OCI-LY7 (cell line): ENCODE results near the gene BRI3. TPM values are rescaled to one million over a fixed set of nuclear protein-coding genes. Genes with fewer than 3 reads are reported as not detected.
A peak's percentile ranks its signal among the peaks of the same experiment; 100 is the strongest.

Experiments used
- BruUV-seq: library from RNA; stranded (reverse); fragments of 400-500 nt; replicated peaks from 2 replicates; lab custom pipeline; 2021; lab: Mats Ljungman, UMichigan
- CTCF ChIA-PET: fragments of 300-600 bp; sonication (Branson Sonifier 250); formaldehyde crosslinking; loops from one replicate; lab custom pipeline; 2022; ENCODE audit warnings: antibody characterized with exemption; ENCODE audit not compliant: unreplicated experiment; lab: Charles Lee
- POLR2A ChIA-PET: fragments of 300-600 bp; sonication (Branson Sonifier 250); formaldehyde crosslinking; loops from one replicate; lab custom pipeline; 2022; ENCODE audit warnings: antibody characterized with exemption; lab: Charles Lee
- DNase-seq: peaks from one replicate; pipeline ENCODE4 v3.0.0-alpha.2; 2015; ENCODE audit warnings: low spot score
- H2AFZ ChIP-seq: fragments of 200-600 bp; sonication (generic), shearing (Covaris generic); 2 replicates; pipeline ENCODE4 v1.6.1; 2014; ENCODE audit warnings: mild to moderate bottlenecking, antibody characterized with exemption, low read length, moderate library complexity
- H3K27ac ChIP-seq: fragments of 200-600 bp; sonication (generic); 2 replicates; pipeline ENCODE4 v1.5.1; 2014; ENCODE audit warnings: mixed run types, low read depth, mild to moderate bottlenecking, moderate library complexity, low read length, inconsistent platforms; ENCODE audit not compliant: poor library complexity, severe bottlenecking
- H3K36me3 ChIP-seq: fragments of 200-600 bp; sonication (generic); 2 replicates; pipeline ENCODE4 v1.6.1; 2014; ENCODE audit warnings: mild to moderate bottlenecking, antibody characterized with exemption, low read length, moderate library complexity, mixed read lengths; ENCODE audit not compliant: insufficient read depth
- H3K4me1 ChIP-seq: fragments of 200-600 bp; sonication (generic); 2 replicates; pipeline ENCODE4 v1.5.1; 2014; ENCODE audit warnings: mild to moderate bottlenecking, low read length; ENCODE audit not compliant: insufficient read depth, poor library complexity, severe bottlenecking
- H3K4me2 ChIP-seq: fragments of 200-600 bp; sonication (generic); 2 replicates; pipeline ENCODE4 v1.6.1; 2014; ENCODE audit warnings: mild to moderate bottlenecking, low read length
- H3K4me3 ChIP-seq: fragments of 200-600 bp; sonication (generic); 2 replicates; pipeline ENCODE4 v1.5.1; 2014; ENCODE audit warnings: mild to moderate bottlenecking, low read depth, low read length; ENCODE audit not compliant: poor library complexity, severe bottlenecking
- H3K79me2 ChIP-seq: fragments of 200-600 bp; sonication (generic); 2 replicates; pipeline ENCODE4 v1.6.1; 2016; ENCODE audit warnings: low read depth, mild to moderate bottlenecking, low read length, moderate library complexity, mixed read lengths; ENCODE audit not compliant: insufficient read depth
- H3K9me2 ChIP-seq: fragments of 200-600 bp; sonication (generic); 2 replicates; pipeline ENCODE4 v1.6.1; 2016; ENCODE audit warnings: mild to moderate bottlenecking, low read length, mixed read lengths; ENCODE audit not compliant: insufficient read depth
- H3K9me3 ChIP-seq: fragments of 200-600 bp; sonication (generic); 2 replicates; pipeline ENCODE4 v1.6.1; 2014; ENCODE audit warnings: mild to moderate bottlenecking, mixed run types, low read length, mixed read lengths
- H4K20me1 ChIP-seq: fragments of 200-600 bp; sonication (generic); 2 replicates; pipeline ENCODE4 v1.6.1; 2014; ENCODE audit warnings: mild to moderate bottlenecking, antibody characterized with exemption, low read length, moderate library complexity, mixed read lengths; ENCODE audit not compliant: insufficient read depth
- EZH2phosphoT487 ChIP-seq: fragments of 200-600 bp; sonication (generic); IDR thresholded peaks from 2 replicates; pipeline ENCODE4 v1.6.1; 2018; ENCODE audit warnings: low read depth, borderline replicate concordance, mild to moderate bottlenecking, mixed run types, antibody characterized with exemption, low read length, moderate library complexity, mixed read lengths
- intact Hi-C: fragments of 100-400 bp; cut with micrococcal nuclease; formaldehyde crosslinking; loops from one replicate; pipeline ENCODE4 v1.10.0; 2022; ENCODE audit not compliant: unreplicated experiment
- total RNA-seq, 2 experiments: library from RNA; depleted of rRNA in 1 of 2; stranded (reverse); fragments of >200 nt in 1 of 2; shearing (Covaris generic) in 1 of 2; gene quantifications; 2 replicates each; pipeline ENCODE4 v1.2.3, GENCODE V29; 2014 to 2022
- TF ChIP-seq, protein P1 (sequence below): fragments of 200-600 bp; sonication (generic); conservative IDR thresholded peaks from 2 replicates; pipeline ENCODE4 v1.5.1; 2014; ENCODE audit warnings: mild to moderate bottlenecking, antibody characterized with exemption, low read length, moderate library complexity, mixed read lengths

The BRI3 gene
- total RNA-seq, 2 experiments from 2014 or later = 18.0 to 49.8 TPM

DNA sequence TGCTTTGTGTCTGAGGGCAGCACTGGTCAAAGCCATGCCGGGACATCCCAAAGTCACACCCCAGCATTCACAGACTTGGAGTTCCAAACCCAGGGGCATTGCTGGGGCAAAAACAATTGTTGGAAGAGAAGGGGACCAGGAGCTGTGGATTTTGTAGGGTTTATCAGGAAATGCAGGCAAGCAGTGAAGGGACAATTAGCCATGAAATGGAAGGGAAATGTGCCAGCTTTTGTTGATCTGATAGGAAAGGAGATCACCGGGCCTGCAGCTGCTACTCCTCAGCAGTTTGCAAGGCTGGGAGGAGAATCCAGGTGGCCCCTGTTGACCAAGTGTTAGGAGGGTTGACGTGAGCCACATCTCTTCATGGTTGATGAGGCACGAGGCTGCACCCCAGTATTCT, 2.5 kb upstream of the BRI3 start:
- POLR2A ChIA-PET = interaction anchor here (0.6 kb wide), 1 partner anchor 13 kb away, joined by 9 read pairs; no protein-coding TSS in a partner anchor
- Histone ChIP-seq H3K4me3 (no peak overlapping the region), H3K27ac (no peak overlapping the region), H3K4me2 (no peak overlapping the region), H3K36me3 (no peaks in the 10 kb centered on the region), H4K20me1 (no peaks in the 10 kb centered on the region; the same call in 1 of the 2 replicates), H3K4me1 (peaks cover 21% of the 10 kb centered on the region), H2AFZ (no peak overlapping the region), H3K79me2 (no peaks in the 10 kb centered on the region), H3K9me2 (no peaks in the 10 kb centered on the region), H3K9me3 (no peaks in the 10 kb centered on the region)
- CTCF ChIA-PET = no interaction called here
- DNase-seq = no peak
- no TSS peak for BruUV-seq
- intact Hi-C loops = no loop called here
- TF ChIP-seq EZH2phosphoT487 = no peak

DNA sequence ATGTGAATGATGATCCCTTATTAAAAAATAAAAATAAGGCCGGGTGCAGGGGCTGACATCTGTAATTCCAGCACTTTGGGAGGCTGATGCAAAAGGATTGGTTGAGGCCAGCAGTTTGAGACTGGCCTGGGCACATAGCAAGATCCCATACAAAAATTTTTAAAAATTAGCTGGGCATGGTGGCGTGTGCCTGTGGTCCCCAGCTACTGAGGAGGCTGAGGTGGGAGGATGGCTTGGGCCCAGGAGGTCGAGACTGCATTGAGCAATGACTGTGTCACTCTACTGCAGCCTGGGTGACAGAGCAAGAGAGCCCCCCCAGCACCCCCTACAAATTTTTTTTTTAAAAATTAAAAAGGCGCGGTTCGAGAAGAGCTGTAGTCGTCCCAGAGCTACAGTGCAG, 1.2 kb upstream of the BRI3 start:
- BruUV-seq = no TSS peak

DNA sequence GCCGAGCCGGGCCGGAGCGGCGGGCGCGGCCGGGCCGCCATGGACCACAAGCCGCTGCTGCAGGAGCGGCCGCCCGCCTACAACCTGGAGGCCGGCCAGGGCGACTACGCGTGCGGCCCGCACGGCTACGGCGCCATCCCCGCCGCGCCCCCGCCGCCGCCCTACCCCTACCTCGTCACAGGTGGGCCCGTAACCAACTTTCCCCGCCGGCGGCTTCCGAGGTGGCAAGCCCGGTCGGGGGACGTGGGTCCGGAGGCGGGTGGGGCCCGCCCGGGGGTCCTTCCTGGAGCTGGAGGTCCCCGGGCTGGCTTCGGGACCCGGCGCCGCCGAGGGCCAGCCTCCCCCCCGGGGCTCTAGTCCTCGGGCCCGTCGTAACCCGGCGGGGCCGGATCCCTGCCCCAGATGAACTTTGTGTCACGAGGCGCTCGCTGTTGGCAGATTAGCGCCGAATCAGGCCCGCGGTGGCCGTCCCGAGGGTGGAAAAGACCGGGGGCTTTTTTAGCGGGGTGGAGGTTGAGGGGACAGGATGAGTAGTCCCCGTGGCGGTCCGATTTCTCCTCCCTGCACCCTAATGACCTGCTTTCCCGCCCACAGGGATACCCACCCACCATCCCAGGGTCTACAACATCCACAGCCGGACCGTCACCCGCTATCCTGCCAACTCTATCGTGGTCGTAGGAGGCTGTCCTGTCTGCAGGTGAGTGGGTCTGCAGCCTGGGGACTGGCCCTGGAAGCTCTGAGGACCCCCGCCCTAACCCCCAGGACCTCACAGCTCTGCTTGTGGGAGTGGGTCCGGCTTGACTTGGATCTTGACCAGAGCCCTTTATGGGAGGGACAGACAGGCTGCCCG, 496 bp downstream of the BRI3 start:
- no TSS peak for BruUV-seq
- POLR2A ChIA-PET = interaction anchor here (0.7 kb wide), 1 partner anchor 358 kb away, joined by 3 read pairs; no protein-coding TSS in a partner anchor
- H3K4me3 ChIP-seq = peak overlapping the region; percentile 77
- H3K36me3 ChIP-seq = no peaks in the 10 kb centered on the region
- peak overlapping the region; percentile 28 for H2AFZ ChIP-seq
- DNase-seq = peak; percentile 35
- H3K9me3 ChIP-seq = no peaks in the 10 kb centered on the region
- H3K4me2 ChIP-seq = peak overlapping the region; percentile 93
- H3K27ac ChIP-seq = no peak overlapping the region
- CTCF ChIA-PET = no interaction called here
- peaks cover 21% of the 10 kb centered on the region for H3K4me1 ChIP-seq
- no peaks in the 10 kb centered on the region; the same call in 1 of the 2 replicates for H4K20me1 ChIP-seq
- H3K9me2 ChIP-seq = no peaks in the 10 kb centered on the region
- intact Hi-C loops = loop anchor here (1.0 to 5.0 kb wide), 2 partner anchors 31 to 175 kb away; partner anchors contain the start of gene LMTK2
- H3K79me2 ChIP-seq = no peaks in the 10 kb centered on the region
- TF ChIP-seq EZH2phosphoT487 = no peak
- TF ChIP-seq, protein P1, sequence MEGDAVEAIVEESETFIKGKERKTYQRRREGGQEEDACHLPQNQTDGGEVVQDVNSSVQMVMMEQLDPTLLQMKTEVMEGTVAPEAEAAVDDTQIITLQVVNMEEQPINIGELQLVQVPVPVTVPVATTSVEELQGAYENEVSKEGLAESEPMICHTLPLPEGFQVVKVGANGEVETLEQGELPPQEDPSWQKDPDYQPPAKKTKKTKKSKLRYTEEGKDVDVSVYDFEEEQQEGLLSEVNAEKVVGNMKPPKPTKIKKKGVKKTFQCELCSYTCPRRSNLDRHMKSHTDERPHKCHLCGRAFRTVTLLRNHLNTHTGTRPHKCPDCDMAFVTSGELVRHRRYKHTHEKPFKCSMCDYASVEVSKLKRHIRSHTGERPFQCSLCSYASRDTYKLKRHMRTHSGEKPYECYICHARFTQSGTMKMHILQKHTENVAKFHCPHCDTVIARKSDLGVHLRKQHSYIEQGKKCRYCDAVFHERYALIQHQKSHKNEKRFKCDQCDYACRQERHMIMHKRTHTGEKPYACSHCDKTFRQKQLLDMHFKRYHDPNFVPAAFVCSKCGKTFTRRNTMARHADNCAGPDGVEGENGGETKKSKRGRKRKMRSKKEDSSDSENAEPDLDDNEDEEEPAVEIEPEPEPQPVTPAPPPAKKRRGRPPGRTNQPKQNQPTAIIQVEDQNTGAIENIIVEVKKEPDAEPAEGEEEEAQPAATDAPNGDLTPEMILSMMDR = no peak

More for the DNA sequence above, 1.2 kb upstream of the BRI3 start:
- H2AFZ ChIP-seq = peak overlapping the region; percentile 98; the same call in 1 of the 2 replicates
- CTCF ChIA-PET = no interaction called here
- peak overlapping the region; percentile 57 for H3K27ac ChIP-seq
- POLR2A ChIA-PET = interaction anchor here (0.6 to 1.0 kb wide), 6 partner anchors 12 to 1674 kb away, joined by 3 to 5 read pairs (median 3); no protein-coding TSS in a partner anchor
- DNase-seq = no peak
- H3K79me2 ChIP-seq = no peaks in the 10 kb centered on the region
- no peaks in the 10 kb centered on the region; the same call in 1 of the 2 replicates for H4K20me1 ChIP-seq
- TF ChIP-seq EZH2phosphoT487 = no peak
- TF ChIP-seq, protein P1 = no peak
- H3K9me2 ChIP-seq = no peaks in the 10 kb centered on the region
- H3K4me3 ChIP-seq = peak overlapping the region; percentile 73
- H3K36me3 ChIP-seq = no peaks in the 10 kb centered on the region
- peaks cover 21% of the 10 kb centered on the region for H3K4me1 ChIP-seq
- peak overlapping the region; percentile 100 for H3K4me2 ChIP-seq
- intact Hi-C loops = loop anchor here (5.0 kb wide), 1 partner anchor 173 kb away; the partner anchor contains the start of gene LMTK2
- no peaks in the 10 kb centered on the region for H3K9me3 ChIP-seq
